Thoracic aorta endothelial cell (primary cell): ENCODE measurements around the gene SP5. TPM values are rescaled to one million over a fixed set of nuclear protein-coding genes. Genes with fewer than 3 reads are reported as not detected.

Source experiments
- small RNA-seq: library from RNA; depleted of rRNA; stranded (forward); fragments of <200 nt; gene quantifications from one replicate; pipeline ENCODE3, GENCODE V24; 2012
- total RNA-seq: library from RNA; depleted of rRNA; stranded (reverse); fragments of >200 nt; gene quantifications from 2 replicates; pipeline ENCODE4 v1.2.3, GENCODE V29; 2012

SP5 gene
- not detected in 2 replicates for total RNA-seq

GRCh38 chr2:170715062-170715931 lies at the start of gene SP5:
Gene SP5, plus strand, starts transcription at chr2:170715337. Its CDS starts 176 bp downstream, at chr2:170715513.

Small RNA genes lying within 50 kb of the gene (small RNA-seq; reads per million reads assigned to genes)
- gene RF02271, result not detected

Other genes with a start within 250 kb of the SP5 start
- gene ERICH2, start 55.0 kb downstream of the SP5 start, total RNA-seq, result not detected in 2 replicates
- 0.14 and 0.66 TPM in 2 replicates for gene GAD1, start 101.5 kb downstream of the SP5 start, total RNA-seq
- 70.1 and 75.8 TPM in 2 replicates for gene GORASP2, start 213.9 kb downstream of the SP5 start, total RNA-seq